Right renal cortex interstitium (tissue), 3 donors: ENCODE measurements around the gene SMCO2. TPM values are rescaled to one million over a fixed set of nuclear protein-coding genes. Genes with fewer than 3 reads are reported as not detected.

Experiments
- DNase-seq, 3 donors: peaks; one replicate each; pipeline ENCODE4 v3.0.0-alpha.2; 2013; ENCODE audit warnings: low read depth in 3 of 3, low spot score in 2 of 3
- polyA plus RNA-seq, 3 donors: library from polyadenylated mRNA; unstranded; fragments of 120-200 nt; gene quantifications; one replicate each; pipeline ENCODE4 v1.2.1, GENCODE V29; 2013; ENCODE audit not compliant: insufficient read length in 3 of 3

SMCO2 gene
- polyA plus RNA-seq, 3 donors, result 0.31 to 0.37 TPM; not detected in 1

DNA sequence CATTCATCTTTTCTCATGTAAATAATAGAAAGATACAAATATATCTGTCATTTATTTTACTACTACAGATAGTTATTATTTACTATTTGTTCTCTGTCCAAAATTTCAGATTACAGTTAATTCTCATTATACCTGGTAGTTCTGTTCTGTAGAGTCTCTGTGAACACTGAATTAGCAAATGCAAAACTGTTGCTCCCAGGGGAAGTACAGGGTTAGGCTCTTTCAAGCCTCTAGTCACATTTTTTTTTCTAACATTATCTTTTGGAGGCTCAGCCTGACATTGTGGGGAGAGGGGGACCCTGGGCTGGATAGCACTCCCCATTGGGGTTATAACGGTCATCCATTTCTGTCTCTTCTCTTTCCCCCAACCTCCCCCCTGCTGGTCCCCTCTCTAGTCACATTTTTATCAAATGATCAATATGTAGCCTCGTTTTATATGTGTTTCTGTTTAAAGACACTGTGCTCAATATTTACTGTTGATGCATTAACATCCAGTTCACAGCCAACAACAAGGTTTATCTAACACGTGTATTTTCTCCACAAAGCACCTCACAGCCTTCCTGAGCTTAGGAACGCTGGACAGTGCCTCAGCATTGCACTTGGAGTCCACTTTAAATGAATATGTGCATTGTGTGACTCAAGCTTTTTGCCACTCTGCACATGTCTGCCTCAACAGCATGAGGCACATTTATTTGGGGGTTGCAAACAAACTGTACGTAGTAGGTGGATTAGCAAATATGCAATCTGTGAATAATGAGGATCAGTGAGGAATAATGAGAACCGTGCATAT is 4.7 kb downstream of the SMCO2 start:
- DNase-seq, result no peak

GRCh38 chr12:27453421-27453820 is 6.9 kb downstream of the SMCO2 start:
- DNase-seq, result no peak

- DNase-seq, result no peak
These were observed 9.1 kb downstream of the SMCO2 start for GRCh38 chr12:27455589-27455988.

GRCh38 chr12:27456618-27457017 is 10.1 kb downstream of the SMCO2 start:
- no peak for DNase-seq

DNA sequence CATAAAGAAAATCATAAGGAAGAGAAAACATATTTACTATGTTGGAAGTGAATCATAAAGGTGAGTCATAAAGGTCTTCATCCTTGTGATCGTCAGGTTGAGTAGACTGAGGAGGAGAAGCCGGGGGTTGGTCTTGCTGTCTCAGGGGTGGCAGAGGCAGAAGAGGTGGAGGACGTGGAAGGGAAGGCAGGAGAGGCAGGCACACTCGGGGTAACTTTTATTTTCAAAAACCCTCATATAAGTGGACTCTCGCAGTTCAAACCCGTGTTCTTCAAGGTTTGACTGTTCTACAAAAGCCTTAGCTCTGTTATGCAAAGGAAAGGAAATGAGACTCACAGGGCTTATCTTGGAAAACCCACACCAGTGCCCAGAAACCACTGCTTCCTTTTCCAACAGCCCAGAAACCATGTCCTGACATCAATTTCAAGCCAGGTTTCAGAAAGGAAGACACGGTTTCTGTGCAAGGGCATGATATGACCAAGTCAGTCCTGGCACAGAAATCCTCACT is 14.0 kb downstream of the SMCO2 start:
- no peak for DNase-seq

GRCh38 chr12:27462151-27462694 is 15.7 kb downstream of the SMCO2 start:
- peak in 2 of 3 donors; percentile 34 to 40 for DNase-seq

DNA sequence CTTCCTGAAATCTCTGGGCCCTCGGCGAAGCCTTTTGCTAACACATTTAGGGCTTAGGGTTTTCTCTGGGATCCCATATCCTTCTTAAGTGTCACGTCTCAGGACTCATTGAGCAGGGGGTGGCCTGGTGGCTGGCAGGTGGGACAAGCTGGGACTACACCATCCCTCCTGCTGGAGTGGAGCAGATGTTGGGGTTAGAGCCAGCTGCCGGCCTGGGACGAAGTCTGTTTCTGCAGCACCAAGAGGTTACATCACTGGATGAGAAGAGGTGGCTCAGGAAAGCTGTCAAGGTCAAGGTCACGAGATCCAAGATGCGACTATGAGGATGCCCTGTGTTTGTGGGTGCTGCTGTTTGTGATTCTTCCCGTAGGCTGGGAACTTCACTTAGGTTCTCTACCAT is 16.3 kb downstream of the SMCO2 start:
- DNase-seq, result no peak

GRCh38 chr12:27463511-27464219 is 17.1 kb downstream of the SMCO2 start:
- DNase-seq, result no peak

DNA sequence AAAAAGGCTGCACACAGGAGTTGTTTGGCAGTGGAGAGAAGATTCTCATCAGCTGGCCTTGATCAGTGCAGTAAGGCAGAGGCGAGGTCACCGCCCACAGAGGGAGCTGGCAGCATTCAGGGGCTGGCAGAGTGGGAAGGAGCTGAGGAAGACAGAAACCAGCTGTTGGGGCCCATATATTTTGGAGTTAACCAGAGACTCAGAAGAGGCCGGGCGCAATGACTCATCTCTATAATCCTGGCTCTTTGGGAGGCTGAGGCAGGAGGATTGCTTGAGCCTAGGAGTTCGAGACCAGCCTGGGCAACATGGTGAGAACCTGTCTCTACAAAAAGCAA is 17.7 kb downstream of the SMCO2 start:
- DNase-seq, result no peak

DNA sequence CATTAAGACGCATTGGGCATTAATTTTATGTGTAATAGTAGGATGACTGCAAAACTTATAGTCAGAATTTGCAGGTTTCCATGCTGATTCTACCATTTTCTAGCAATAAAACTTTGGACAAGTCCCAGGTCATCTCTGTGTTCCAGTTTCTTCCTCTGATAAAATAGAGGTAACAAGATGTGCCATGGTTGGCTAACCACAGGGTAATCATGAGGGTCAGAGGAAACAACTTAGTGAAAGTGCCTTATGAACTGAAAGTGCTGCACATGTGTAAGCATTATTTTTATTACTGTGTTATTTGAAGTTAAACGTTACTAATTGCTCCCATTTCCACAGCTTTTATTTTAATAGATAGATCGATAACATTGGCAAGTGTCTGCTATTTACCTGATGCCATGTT is 21.1 kb downstream of the SMCO2 start:
- DNase-seq, result no peak

GRCh38 chr12:27468241-27468640 is 21.7 kb downstream of the SMCO2 start:
- DNase-seq, result no peak

GRCh38 chr12:27469176-27469736 is 22.7 kb downstream of the SMCO2 start:
- DNase-seq, result no peak

DNA sequence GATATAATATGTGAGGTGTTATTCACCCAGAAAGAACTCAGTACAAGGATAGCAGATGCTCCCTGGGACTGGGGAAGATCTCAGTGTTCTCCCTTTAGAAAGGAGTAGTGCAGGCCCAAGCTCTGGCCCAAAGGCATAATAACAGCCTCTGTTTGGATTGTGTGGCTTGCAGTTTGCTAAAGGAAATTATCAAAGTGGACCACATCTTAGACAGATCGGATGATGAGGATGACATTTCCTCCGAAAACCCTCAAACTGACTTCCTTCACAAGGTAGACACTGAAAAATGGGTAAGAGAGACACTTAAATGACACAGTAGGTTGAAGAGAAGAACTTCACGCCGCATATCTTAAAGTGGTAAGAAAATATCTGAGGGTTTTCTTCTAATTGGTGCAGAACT is 26.1 kb downstream of the SMCO2 start:
- no peak for DNase-seq

DNA sequence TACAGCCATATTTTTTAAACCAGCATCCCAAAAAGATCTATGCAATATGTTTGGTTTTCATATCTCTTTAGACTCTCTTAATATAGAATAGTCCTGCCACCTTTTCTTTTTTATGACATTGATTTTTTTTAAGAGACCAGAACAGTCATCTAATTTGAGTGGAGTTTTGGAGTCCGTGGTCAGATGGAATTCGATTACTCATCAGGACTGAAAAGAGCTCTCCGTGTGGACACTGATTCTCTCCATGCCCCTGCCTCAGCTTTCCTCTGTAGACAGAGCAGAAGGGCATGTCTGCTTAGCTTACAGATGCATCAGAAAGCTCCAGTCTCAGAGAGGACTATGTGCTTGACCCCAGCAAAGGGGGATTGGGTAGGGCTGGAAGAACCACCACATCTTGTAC is 27.8 kb downstream of the SMCO2 start:
- DNase-seq, result no peak

DNA sequence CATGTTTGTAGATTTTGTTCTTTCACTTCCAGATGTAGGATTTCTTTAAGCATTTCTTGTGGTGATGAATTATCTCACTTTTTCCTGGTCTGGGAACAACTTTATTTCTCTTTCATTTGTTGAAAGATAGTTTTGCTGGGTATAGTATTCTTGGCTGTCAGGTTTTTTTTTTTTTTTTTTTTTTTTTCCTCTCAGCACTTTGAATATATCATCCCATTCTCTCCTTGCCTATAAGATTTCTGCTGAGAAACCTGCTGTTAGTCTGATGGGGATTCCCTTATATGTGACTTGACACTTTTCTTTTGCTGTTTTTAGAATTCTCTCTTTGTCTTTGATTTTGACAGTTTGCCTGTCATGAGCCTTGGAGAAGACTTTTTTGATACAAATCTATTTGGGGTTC is 30.5 kb downstream of the SMCO2 start:
- DNase-seq, result no peak

- no peak for DNase-seq
These were observed 32.4 kb downstream of the SMCO2 start for GRCh38 chr12:27478949-27479348.

DNA sequence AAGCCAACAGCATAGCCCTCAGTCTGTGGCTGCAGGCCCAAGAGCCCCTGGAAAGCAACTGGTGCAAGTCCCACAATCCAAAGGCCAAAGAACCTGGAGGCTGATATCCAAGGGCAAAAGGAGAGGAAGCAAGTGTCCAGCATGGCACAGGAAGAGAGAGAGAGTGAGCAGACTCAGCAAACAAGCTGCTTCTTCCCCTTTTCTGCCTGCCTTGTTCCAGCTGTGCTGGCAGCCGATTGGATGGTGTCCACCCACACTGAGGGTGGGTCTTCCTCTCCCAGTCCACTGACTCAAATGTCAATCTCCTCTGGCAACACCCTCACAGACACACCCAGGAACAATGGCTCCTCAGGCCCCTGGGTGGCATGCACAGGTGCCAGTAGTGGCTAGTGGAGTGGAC is 33.5 kb downstream of the SMCO2 start:
- DNase-seq, result no peak

DNA sequence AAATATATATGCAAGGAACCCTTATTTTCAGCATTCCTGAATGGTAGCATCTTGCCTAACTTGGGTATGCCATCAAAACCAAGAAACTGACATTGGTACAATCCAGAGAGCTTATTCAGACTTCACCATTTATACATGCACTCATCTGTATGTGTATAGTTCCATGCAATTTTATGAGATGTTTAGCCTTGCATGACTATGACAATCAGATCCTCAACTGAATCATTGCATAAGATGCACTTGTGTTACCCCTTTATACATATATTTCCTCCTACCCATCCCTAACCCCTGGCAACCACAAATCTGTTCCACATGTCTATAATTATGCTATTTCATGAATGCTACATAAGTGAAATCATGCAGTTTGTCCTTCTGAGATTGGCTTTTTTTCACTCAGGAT is 40.4 kb downstream of the SMCO2 start:
- DNase-seq, result no peak

- DNase-seq, result no peak
These were observed 41.9 kb downstream of the SMCO2 start for GRCh38 chr12:27488479-27488878.

- DNase-seq, result no peak
These were observed 44.7 kb downstream of the SMCO2 start for GRCh38 chr12:27491226-27491625.

- DNase-seq, result no peak
These were observed 46.9 kb downstream of the SMCO2 start for GRCh38 chr12:27493260-27493940.
